ENCODE data around the gene PTPRH.

- TF ChIP-seq CTCF (IDR thresholded peaks at IDR 0.05): no peak
- TF ChIP-seq ZFX (IDR thresholded peaks at IDR 0.05; ENCODE audit: borderline replicate concordance): no peak
These were observed 34.7 kb downstream of the PTPRH start for GRCh38 chr19:55174425-55175116.
